Loucy (cell line): ENCODE data around the gene ZFHX3.

ENCODE experiments used
- H2AFZ ChIP-seq: fragments of 200-600 bp; sonication (generic); 2 replicates; pipeline ENCODE4 v1.6.0; 2016; ENCODE audit warnings: antibody characterized with exemption, mild to moderate bottlenecking, low read length, moderate library complexity
- H3F3A ChIP-seq: fragments of 200-600 bp; 2 replicates; pipeline ENCODE4 v1.6.0; 2016; ENCODE audit warnings: antibody characterized with exemption, low read depth, mild to moderate bottlenecking
- H3K27me3 ChIP-seq: fragments of 200-600 bp; sonication (generic); 2 replicates; pipeline ENCODE4 v1.6.1; 2014; ENCODE audit warnings: low read length, mild to moderate bottlenecking; ENCODE audit not compliant: insufficient read depth, poor library complexity, severe bottlenecking
- H3K36me3 ChIP-seq: fragments of 200-600 bp; sonication (generic); 2 replicates; pipeline ENCODE4 v1.6.1; 2016; ENCODE audit warnings: low read length; ENCODE audit not compliant: insufficient read depth
- H3K4me1 ChIP-seq: fragments of 200-600 bp; sonication (generic); 2 replicates; pipeline ENCODE4 v1.5.1; 2014; ENCODE audit warnings: low read length, mild to moderate bottlenecking; ENCODE audit not compliant: insufficient read depth, poor library complexity, severe bottlenecking
- H3K4me2 ChIP-seq: fragments of 200-600 bp; sonication (generic); 2 replicates; pipeline ENCODE4 v1.6.0; 2014; ENCODE audit warnings: antibody characterized with exemption, low read length, low read depth, mild to moderate bottlenecking; ENCODE audit not compliant: poor library complexity, severe bottlenecking
- H3K4me3 ChIP-seq: fragments of 200-600 bp; sonication (generic); 2 replicates; pipeline ENCODE4 v1.5.1; 2014; ENCODE audit warnings: low read length, mild to moderate bottlenecking, mixed read lengths; ENCODE audit not compliant: poor library complexity, severe bottlenecking
- H3K79me2 ChIP-seq: fragments of 200-600 bp; sonication (generic); 2 replicates; pipeline ENCODE4 v1.6.1; 2014; ENCODE audit warnings: low read length; ENCODE audit not compliant: insufficient read depth
- H3K9ac ChIP-seq: fragments of 200-600 bp; sonication (generic); 2 replicates; pipeline ENCODE4 v1.6.0; 2014; ENCODE audit warnings: mild to moderate bottlenecking, low read depth, low read length, moderate library complexity; ENCODE audit not compliant: poor library complexity, severe bottlenecking
- H3K9me2 ChIP-seq: fragments of 200-600 bp; sonication (generic); replicated peaks from 2 replicates; pipeline ENCODE4 v1.6.1; 2016; ENCODE audit warnings: low read depth, low read length, mixed read lengths
- H3K9me3 ChIP-seq: fragments of 200-600 bp; sonication (generic); 2 replicates; pipeline ENCODE4 v1.6.1; 2014; ENCODE audit warnings: mild to moderate bottlenecking, antibody characterized with exemption, low read length, low read depth; ENCODE audit not compliant: insufficient read depth
- H4K20me1 ChIP-seq: fragments of 200-600 bp; sonication (generic); 2 replicates; pipeline ENCODE4 v1.6.0; 2014; ENCODE audit warnings: antibody characterized with exemption, low read length, mild to moderate bottlenecking; ENCODE audit not compliant: insufficient read depth, poor library complexity, severe bottlenecking
- EZH2phosphoT487 ChIP-seq: fragments of 200-600 bp; IDR thresholded peaks from 2 replicates; pipeline ENCODE4 v1.6.1; 2018; ENCODE audit warnings: antibody characterized with exemption, mild to moderate bottlenecking, moderate library complexity, borderline replicate concordance
- TF ChIP-seq, protein P1 (sequence below): fragments of 200-600 bp; sonication (generic); conservative IDR thresholded peaks from 2 replicates; pipeline ENCODE4 v1.5.1; 2014; ENCODE audit warnings: mild to moderate bottlenecking, antibody characterized with exemption, low read length

Gene ZFHX3

DNA sequence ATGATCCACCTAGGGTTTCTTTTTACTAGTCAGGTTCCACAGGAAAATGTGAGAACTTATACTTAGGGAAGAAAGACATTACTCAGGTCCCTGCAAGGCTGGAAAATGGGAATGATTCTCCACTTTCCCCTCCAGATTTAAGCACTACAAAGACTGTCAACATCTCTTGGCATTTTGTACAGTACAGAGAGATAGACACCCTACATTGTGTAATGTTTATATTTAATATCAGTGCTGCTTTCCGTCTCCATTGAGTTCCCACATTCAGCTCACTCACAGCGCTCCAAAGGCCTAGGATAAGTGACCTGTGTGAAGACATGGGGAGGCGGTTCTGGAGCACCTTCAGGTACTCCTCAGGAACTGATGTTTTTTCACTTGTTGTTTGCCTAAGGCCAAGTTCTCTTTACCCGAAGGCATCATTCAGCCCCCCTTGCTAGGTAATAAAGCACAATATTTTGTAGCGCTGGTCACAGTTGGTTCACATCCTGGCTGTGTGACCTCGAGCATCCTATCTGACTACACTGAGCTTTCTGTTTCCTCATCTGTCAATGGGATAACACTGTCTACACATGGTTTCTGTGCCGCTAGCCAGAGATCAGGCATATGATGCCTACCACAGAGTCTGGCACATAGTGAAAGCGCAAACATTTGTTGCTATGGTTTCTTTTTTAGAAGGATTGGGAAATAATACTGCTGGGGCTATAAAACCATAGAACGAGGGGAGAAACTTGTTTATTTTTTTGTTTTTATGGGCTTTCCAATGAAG lies 226.6 kb downstream of the ZFHX3 start:
- no peak overlapping the region for H3K4me3 ChIP-seq
- no peaks in the 10 kb centered on the region for H3K4me1 ChIP-seq
- H3K79me2 ChIP-seq: no peaks in the 10 kb centered on the region
- TF ChIP-seq EZH2phosphoT487: no peak
- TF ChIP-seq, protein P1, sequence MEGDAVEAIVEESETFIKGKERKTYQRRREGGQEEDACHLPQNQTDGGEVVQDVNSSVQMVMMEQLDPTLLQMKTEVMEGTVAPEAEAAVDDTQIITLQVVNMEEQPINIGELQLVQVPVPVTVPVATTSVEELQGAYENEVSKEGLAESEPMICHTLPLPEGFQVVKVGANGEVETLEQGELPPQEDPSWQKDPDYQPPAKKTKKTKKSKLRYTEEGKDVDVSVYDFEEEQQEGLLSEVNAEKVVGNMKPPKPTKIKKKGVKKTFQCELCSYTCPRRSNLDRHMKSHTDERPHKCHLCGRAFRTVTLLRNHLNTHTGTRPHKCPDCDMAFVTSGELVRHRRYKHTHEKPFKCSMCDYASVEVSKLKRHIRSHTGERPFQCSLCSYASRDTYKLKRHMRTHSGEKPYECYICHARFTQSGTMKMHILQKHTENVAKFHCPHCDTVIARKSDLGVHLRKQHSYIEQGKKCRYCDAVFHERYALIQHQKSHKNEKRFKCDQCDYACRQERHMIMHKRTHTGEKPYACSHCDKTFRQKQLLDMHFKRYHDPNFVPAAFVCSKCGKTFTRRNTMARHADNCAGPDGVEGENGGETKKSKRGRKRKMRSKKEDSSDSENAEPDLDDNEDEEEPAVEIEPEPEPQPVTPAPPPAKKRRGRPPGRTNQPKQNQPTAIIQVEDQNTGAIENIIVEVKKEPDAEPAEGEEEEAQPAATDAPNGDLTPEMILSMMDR: no peak
- no peaks in the 10 kb centered on the region for H3K27me3 ChIP-seq
- H3K9me2 ChIP-seq: no peaks in the 10 kb centered on the region
- no peak overlapping the region for H2AFZ ChIP-seq
- no peaks in the 10 kb centered on the region for H4K20me1 ChIP-seq
- H3K36me3 ChIP-seq: no peaks in the 10 kb centered on the region
- H3K9ac ChIP-seq: no peak overlapping the region
- H3K9me3 ChIP-seq: no peaks in the 10 kb centered on the region
- H3F3A ChIP-seq: no peaks in the 10 kb centered on the region
- H3K4me2 ChIP-seq: no peak overlapping the region

DNA sequence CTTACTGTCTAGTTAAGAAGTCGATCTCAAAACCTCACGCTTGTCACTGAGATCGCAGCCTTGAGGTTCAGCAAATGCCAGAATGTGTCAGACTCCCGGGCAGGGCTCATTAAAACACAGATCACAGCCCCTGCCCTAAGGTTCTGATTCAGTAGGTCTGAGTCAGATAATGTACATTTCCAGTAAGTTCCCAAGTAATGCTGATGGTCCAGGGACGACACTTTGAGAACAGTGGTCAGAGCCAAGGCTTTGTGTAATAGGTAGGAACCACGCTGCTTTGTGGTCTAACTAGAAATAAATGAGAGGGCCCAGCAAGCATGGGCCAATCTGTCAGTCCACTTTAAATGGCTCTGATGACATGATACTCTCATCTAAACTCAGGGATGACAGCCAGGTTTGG lies 228.6 kb downstream of the ZFHX3 start:
- no peaks in the 10 kb centered on the region for H4K20me1 ChIP-seq
- H3F3A ChIP-seq: no peaks in the 10 kb centered on the region
- H3K9me3 ChIP-seq: no peaks in the 10 kb centered on the region
- no peaks in the 10 kb centered on the region for H3K36me3 ChIP-seq
- no peak overlapping the region for H3K4me3 ChIP-seq
- no peak overlapping the region for H2AFZ ChIP-seq
- H3K4me1 ChIP-seq: no peaks in the 10 kb centered on the region
- no peak overlapping the region for H3K4me2 ChIP-seq
- no peaks in the 10 kb centered on the region for H3K9me2 ChIP-seq
- no peak overlapping the region for H3K9ac ChIP-seq
- H3K27me3 ChIP-seq: no peaks in the 10 kb centered on the region
- TF ChIP-seq, protein P1: no peak
- TF ChIP-seq EZH2phosphoT487: no peak
- no peaks in the 10 kb centered on the region for H3K79me2 ChIP-seq

DNA sequence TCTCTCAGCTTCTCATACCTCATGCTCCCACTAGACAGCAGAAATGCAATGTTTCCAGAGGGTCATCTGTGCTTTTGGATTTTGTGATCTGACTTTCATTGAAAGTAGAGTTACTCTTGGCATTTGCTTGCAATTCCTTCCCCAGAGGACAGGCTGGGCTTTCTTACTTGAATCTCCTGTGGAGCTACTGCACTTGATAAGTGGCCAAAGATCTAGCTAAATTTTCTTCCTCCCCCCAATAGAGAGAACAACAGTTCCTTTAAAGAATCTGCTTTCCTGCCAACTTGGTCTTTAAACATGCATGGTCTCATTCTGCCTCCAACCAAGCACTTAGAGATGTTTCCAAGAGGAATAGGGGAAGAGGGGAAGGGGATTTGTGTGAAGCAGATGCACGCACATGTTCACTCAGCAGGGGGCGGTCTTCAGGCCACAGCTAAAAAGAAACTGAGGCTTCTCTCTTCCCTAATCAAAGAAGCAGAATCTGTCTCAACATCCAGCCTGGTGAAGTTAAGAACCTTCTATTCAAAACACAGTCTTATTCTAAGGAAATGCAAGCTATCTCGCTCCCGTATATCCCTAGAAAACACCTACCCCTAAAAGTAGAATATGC lies 229.6 kb downstream of the ZFHX3 start:
- Histone ChIP-seq H3K36me3 (no peaks in the 10 kb centered on the region), H3K4me2 (no peak overlapping the region), H3K27me3 (no peaks in the 10 kb centered on the region), H3K79me2 (no peaks in the 10 kb centered on the region), H4K20me1 (no peaks in the 10 kb centered on the region), H2AFZ (no peak overlapping the region), H3K9me3 (no peaks in the 10 kb centered on the region), H3F3A (no peaks in the 10 kb centered on the region), H3K9ac (no peak overlapping the region), H3K9me2 (no peaks in the 10 kb centered on the region), H3K4me3 (no peak overlapping the region), H3K4me1 (no peaks in the 10 kb centered on the region)
- no peak for TF ChIP-seq EZH2phosphoT487
- TF ChIP-seq, protein P1: peak; percentile 68
